GM19351 (cell line): ENCODE data around the gene ST8SIA6.
A peak's percentile ranks its signal among the peaks of the same experiment; 100 is the strongest.

ENCODE experiments used
- ATAC-seq: cut with Tn5 transposase; IDR thresholded peaks from one replicate; pipeline ENCODE4 v1.9.1; 2021; ENCODE audit warnings: mild to moderate bottlenecking, moderate library complexity; ENCODE audit not compliant: unreplicated experiment

Gene ST8SIA6

GRCh38 chr10:17387861-17388503 lies 66.4 kb downstream of the ST8SIA6 start:
- no peak for ATAC-seq

GRCh38 chr10:17386616-17387075 lies 67.7 kb downstream of the ST8SIA6 start:
- no peak for ATAC-seq

- ATAC-seq, result no peak
Observed at GRCh38 chr10:17386021-17386420, 68.4 kb downstream of the ST8SIA6 start.

- ATAC-seq, result no peak
Observed at GRCh38 chr10:17385066-17385465, 69.3 kb downstream of the ST8SIA6 start.

GRCh38 chr10:17383801-17384555 lies 70.4 kb downstream of the ST8SIA6 start:
- ATAC-seq, result no peak

- no peak for ATAC-seq
Observed at GRCh38 chr10:17381502-17382142, 72.8 kb downstream of the ST8SIA6 start.

GRCh38 chr10:17380888-17381287 lies 73.5 kb downstream of the ST8SIA6 start:
- ATAC-seq, result no peak

GRCh38 chr10:17380016-17380415 lies 74.4 kb downstream of the ST8SIA6 start:
- ATAC-seq, result no peak

- no peak for ATAC-seq
Observed at GRCh38 chr10:17379151-17379690, 75.2 kb downstream of the ST8SIA6 start.

- peak; percentile 73 for ATAC-seq
Observed at GRCh38 chr10:17375936-17376584, 78.3 kb downstream of the ST8SIA6 start.

GRCh38 chr10:17368708-17369272 lies 85.6 kb downstream of the ST8SIA6 start:
- no peak for ATAC-seq

- ATAC-seq, result no peak
Observed at GRCh38 chr10:17366705-17367104, 87.7 kb downstream of the ST8SIA6 start.

GRCh38 chr10:17365402-17365801 lies 89.0 kb downstream of the ST8SIA6 start:
- no peak for ATAC-seq

GRCh38 chr10:17358461-17358860 lies 95.9 kb downstream of the ST8SIA6 start:
- no peak for ATAC-seq

- no peak for ATAC-seq
Observed at GRCh38 chr10:17357781-17358180, 96.6 kb downstream of the ST8SIA6 start.

- no peak for ATAC-seq
Observed at GRCh38 chr10:17356820-17357219, 97.6 kb downstream of the ST8SIA6 start.

- ATAC-seq, result no peak
Observed at GRCh38 chr10:17354781-17355180, 99.6 kb downstream of the ST8SIA6 start.

GRCh38 chr10:17353568-17354300 lies 100.7 kb downstream of the ST8SIA6 start:
- ATAC-seq, result no peak

- no peak for ATAC-seq
Observed at GRCh38 chr10:17352583-17352982, 101.8 kb downstream of the ST8SIA6 start.

GRCh38 chr10:17351506-17351905 lies 102.9 kb downstream of the ST8SIA6 start:
- no peak for ATAC-seq
